Smooth muscle cell (in vitro differentiated cells): ENCODE data around the gene PDE3A. TPM values are rescaled to one million over a fixed set of nuclear protein-coding genes. Genes with fewer than 3 reads are reported as not detected.

Experiments
- DNase-seq: peaks from one replicate; lab custom pipeline; 2025; ENCODE audit not compliant: unreplicated experiment; lab: John Stamatoyannopoulos, UW
- H2AFZ ChIP-seq: fragments of 200-600 bp; sonication (generic); 2 replicates; pipeline ENCODE4 v1.6.0; 2016; ENCODE audit warnings: antibody characterized with exemption, low read depth, mild to moderate bottlenecking
- H3F3A ChIP-seq: fragments of 200-600 bp; sonication (generic); 2 replicates; pipeline ENCODE4 v1.6.0; 2017; ENCODE audit warnings: antibody characterized with exemption, low read depth
- H3K27ac ChIP-seq: fragments of 200-600 bp; sonication (generic); 2 replicates; pipeline ENCODE4 v1.5.1; 2016; ENCODE audit warnings: low read depth, mild to moderate bottlenecking
- H3K27me3 ChIP-seq: fragments of 200-600 bp; sonication (generic); 2 replicates; pipeline ENCODE4 v1.6.1; 2016; ENCODE audit warnings: low read depth, mild to moderate bottlenecking
- H3K36me3 ChIP-seq: fragments of 200-600 bp; sonication (generic); 2 replicates; pipeline ENCODE4 v1.5.1; 2016; ENCODE audit warnings: low read depth
- H3K4me1 ChIP-seq: fragments of 200-600 bp; sonication (generic); 2 replicates; pipeline ENCODE4 v1.5.1; 2016; ENCODE audit warnings: low read depth
- H3K4me2 ChIP-seq: fragments of 200-600 bp; sonication (generic); 2 replicates; pipeline ENCODE4 v1.6.0; 2016; ENCODE audit warnings: mild to moderate bottlenecking
- H3K4me3 ChIP-seq: fragments of 200-600 bp; sonication (generic); 2 replicates; pipeline ENCODE4 v1.5.1; 2016; ENCODE audit warnings: mild to moderate bottlenecking
- H3K79me2 ChIP-seq: fragments of 200-600 bp; sonication (generic); 2 replicates; pipeline ENCODE4 v1.6.0; 2016; ENCODE audit warnings: low read depth, mild to moderate bottlenecking
- H3K9ac ChIP-seq: fragments of 200-600 bp; sonication (generic); 2 replicates; pipeline ENCODE4 v1.6.0; 2016; ENCODE audit warnings: low read depth
- H3K9me3 ChIP-seq: fragments of 200-600 bp; sonication (generic); replicated peaks from 2 replicates; pipeline ENCODE4 v1.5.1; 2016; ENCODE audit warnings: low read depth
- H4K20me1 ChIP-seq: fragments of 200-600 bp; sonication (generic); 2 replicates; pipeline ENCODE4 v1.6.0; 2016; ENCODE audit warnings: low read depth
- CTCF ChIP-seq: fragments of 200-600 bp; sonication (generic); IDR thresholded peaks from 2 replicates; pipeline ENCODE4 v1.5.1; 2017; ENCODE audit warnings: borderline replicate concordance, mild to moderate bottlenecking, antibody characterized with exemption; ENCODE audit not compliant: insufficient read depth, poor library complexity, severe bottlenecking
- WGBS: methylation state at CpG from one replicate; pipeline ENCODE4 v1.1.7; 2016; ENCODE audit warnings: low lambda C conversion rate; 5-methylcytosine and 5-hydroxymethylcytosine counted together
- polyA plus RNA-seq: library from polyadenylated mRNA; unstranded; fragments of >200 nt; fragmentation: Nextera tagmentation; extraction: Ambion mirVana; gene quantifications from 2 replicates; pipeline ENCODE4 v1.2.1, GENCODE V29; 2016
- total RNA-seq: library from RNA; depleted of rRNA; stranded (reverse); fragments of >200 nt; gene quantifications from 2 replicates; pipeline ENCODE4 v1.2.3, GENCODE V29; 2014

PDE3A gene
- total and polyA plus RNA-seq, 2 experiments from 2014 or later, result 1.3 to 6.1 TPM

GRCh38 chr12:20599757-20600156 lies 231.4 kb downstream of the PDE3A start:
- Histone ChIP-seq H3K9ac (no peak overlapping the region), H2AFZ (no peak overlapping the region), H4K20me1 (no peaks in the 10 kb centered on the region), H3K27me3 (no peaks in the 10 kb centered on the region), H3K9me3 (no peaks in the 10 kb centered on the region), H3K27ac (no peak overlapping the region), H3K4me2 (no peak overlapping the region), H3K79me2 (no peaks in the 10 kb centered on the region), H3K36me3 (no peaks in the 10 kb centered on the region), H3K4me1 (no peaks in the 10 kb centered on the region), H3K4me3 (no peak overlapping the region), H3F3A (no peaks in the 10 kb centered on the region)
- DNase-seq, result no peak
- no peak for TF ChIP-seq CTCF

GRCh38 chr12:20601668-20602280 lies 233.4 kb downstream of the PDE3A start:
- no peak overlapping the region for H3K9ac ChIP-seq
- H3K79me2 ChIP-seq, result no peaks in the 10 kb centered on the region
- no peaks in the 10 kb centered on the region for H3F3A ChIP-seq
- no peaks in the 10 kb centered on the region for H3K27me3 ChIP-seq
- H3K4me1 ChIP-seq, result no peaks in the 10 kb centered on the region
- H2AFZ ChIP-seq, result peak overlapping the region; percentile 60
- H3K36me3 ChIP-seq, result no peaks in the 10 kb centered on the region
- H3K9me3 ChIP-seq, result no peaks in the 10 kb centered on the region
- H3K27ac ChIP-seq, result no peak overlapping the region
- 59% methylated on average over 2 of the region's 2 CpGs for WGBS
- H3K4me3 ChIP-seq, result no peak overlapping the region
- DNase-seq, result no peak
- H3K4me2 ChIP-seq, result no peak overlapping the region
- H4K20me1 ChIP-seq, result no peaks in the 10 kb centered on the region
- TF ChIP-seq CTCF, result peak; percentile 52

DNA sequence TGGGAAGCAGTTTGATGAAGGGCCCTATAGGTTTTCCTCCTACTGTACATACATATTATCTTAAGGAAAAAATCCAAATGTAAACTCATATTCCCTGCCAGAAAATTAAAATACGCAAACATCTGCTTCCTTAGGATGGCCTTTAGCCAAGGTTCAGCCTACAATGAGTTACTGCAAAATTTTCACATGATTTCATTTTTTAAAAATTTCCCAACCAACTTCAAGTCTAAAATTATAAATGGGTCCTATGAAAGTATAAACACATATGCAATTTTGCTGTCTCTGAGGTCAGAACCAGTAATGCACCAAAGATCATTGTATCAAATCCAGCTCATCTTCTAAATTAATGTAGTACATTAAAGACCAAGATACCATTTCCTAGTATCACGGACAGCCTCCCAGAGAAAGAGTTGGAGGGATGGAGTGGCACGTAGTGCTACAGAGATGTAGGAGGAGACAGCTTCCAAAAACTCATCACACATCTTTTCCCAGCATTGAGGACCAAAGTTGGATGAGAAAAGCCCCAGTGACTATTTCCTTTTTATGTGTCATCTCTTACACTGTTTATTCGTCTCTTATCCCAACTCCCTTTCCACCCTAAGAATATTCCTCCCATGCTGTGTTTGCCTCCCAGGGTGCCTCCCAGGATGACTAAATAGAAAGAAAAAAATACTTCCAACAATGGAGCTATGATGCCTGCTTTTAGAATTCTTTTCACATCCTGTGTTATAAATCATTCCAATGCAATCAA lies 234.5 kb downstream of the PDE3A start:
- H3K9ac ChIP-seq, result no peak overlapping the region
- H3K4me1 ChIP-seq, result no peaks in the 10 kb centered on the region
- no peaks in the 10 kb centered on the region for H3K27me3 ChIP-seq
- no peaks in the 10 kb centered on the region for H3K9me3 ChIP-seq
- H3K4me2 ChIP-seq, result no peak overlapping the region
- H3K4me3 ChIP-seq, result no peak overlapping the region
- no peaks in the 10 kb centered on the region for H4K20me1 ChIP-seq
- TF ChIP-seq CTCF, result no peak
- H3K27ac ChIP-seq, result no peak overlapping the region
- no peaks in the 10 kb centered on the region for H3K79me2 ChIP-seq
- no peaks in the 10 kb centered on the region for H3K36me3 ChIP-seq
- no peak overlapping the region for H2AFZ ChIP-seq
- no peaks in the 10 kb centered on the region for H3F3A ChIP-seq
- DNase-seq, result no peak
- 58% methylated on average over 4 of the region's 4 CpGs for WGBS
